Right ventricle myocardium inferior (tissue), 1 donor: ENCODE measurements around the gene PTPN13. TPM values are rescaled to one million over a fixed set of nuclear protein-coding genes. Genes with fewer than 3 reads are reported as not detected.

Source experiments
- ATAC-seq: fragments of 200-7000 bp; cut with Tn5 transposase; one replicate; pipeline ENCODE4 v1.9.1; 2020; ENCODE audit warnings: mild to moderate bottlenecking, moderate library complexity
- DNase-seq: peaks from one replicate; pipeline ENCODE4 v3.0.0; 2021; ENCODE audit errors: missing footprints
- intact Hi-C: fragments of 100-400 bp; cut with DNase I; formaldehyde crosslinking; loops from one replicate; pipeline ENCODE4 v1.11.0; 2022
- total RNA-seq: library from RNA; stranded (reverse); fragmentation: NEBNext Ultra II Directional; extraction: Animal tissue kit (Norgen Biotek cat#: 25700); gene quantifications from one replicate; pipeline ENCODE4 v1.2.1, GENCODE V29; 2021
- donor health status: DM: no; HTN: yes; CAD: no; lungs with severe emphysema.

The PTPN13 gene
- total RNA-seq, 1 donor from 2014 or later, result 4.5 TPM

- no peak for ATAC-seq
Measured at GRCh38 chr4:86835677-86836076, 241.6 kb downstream of the PTPN13 start.

GRCh38 chr4:86837691-86838503 lies 243.8 kb downstream of the PTPN13 start:
- ATAC-seq, result no peak
- no peak for DNase-seq

More at GRCh38 chr4:86835677-86836076, 241.6 kb downstream of the PTPN13 start:
- DNase-seq, result no peak
- intact Hi-C loops, result no loop called here

GRCh38 chr4:86840858-86841257 lies 246.7 kb downstream of the PTPN13 start:
- DNase-seq (no peak), ATAC-seq (no peak)
- intact Hi-C loops, result no loop called here

More at GRCh38 chr4:86837691-86838503, 243.8 kb downstream of the PTPN13 start:
- intact Hi-C loops, result no loop called here

GRCh38 chr4:86841309-86841708 lies 247.2 kb downstream of the PTPN13 start:
- intact Hi-C loops, result no loop called here
- DNase-seq (no peak), ATAC-seq (no peak)

- intact Hi-C loops, result no loop called here
- ATAC-seq, result no peak
- no peak for DNase-seq
Measured at GRCh38 chr4:86845593-86845992, 251.5 kb downstream of the PTPN13 start.

- DNase-seq (no peak), ATAC-seq (no peak)
- intact Hi-C loops, result no loop called here
Measured at GRCh38 chr4:86846921-86847320, 252.8 kb downstream of the PTPN13 start.

GRCh38 chr4:86847571-86847970 lies 253.5 kb downstream of the PTPN13 start:
- DNase-seq (no peak), ATAC-seq (no peak)
- intact Hi-C loops, result no loop called here

GRCh38 chr4:86848136-86848535 lies 254.0 kb downstream of the PTPN13 start:
- intact Hi-C loops, result no loop called here
- DNase-seq (no peak), ATAC-seq (no peak)

- intact Hi-C loops, result no loop called here
- peak; percentile 46 for ATAC-seq
- no peak for DNase-seq
Measured at GRCh38 chr4:86848732-86849619, 254.9 kb downstream of the PTPN13 start, which contains the start of gene SLC10A6. SLC10A6 (minus strand) TSS chr4:86849384; CDS start chr4:86849115, 269 bp downstream.

- DNase-seq, result no peak
- intact Hi-C loops, result no loop called here
- no peak for ATAC-seq
Measured at GRCh38 chr4:86853209-86853608, 259.1 kb downstream of the PTPN13 start.

GRCh38 chr4:86855572-86855971 lies 261.5 kb downstream of the PTPN13 start:
- ATAC-seq (no peak), DNase-seq (no peak)
- intact Hi-C loops, result no loop called here

GRCh38 chr4:86856896-86857295 lies 262.8 kb downstream of the PTPN13 start:
- ATAC-seq (no peak), DNase-seq (no peak)
- intact Hi-C loops, result no loop called here

GRCh38 chr4:86857341-86858052 lies 263.4 kb downstream of the PTPN13 start:
- ATAC-seq (no peak), DNase-seq (no peak)
- intact Hi-C loops, result no loop called here

Other genes with a start within 250 kb of the PTPN13 start
- gene MAPK10, start 234.3 kb upstream of the PTPN13 start, total RNA-seq, result 4.1 TPM